ENCODE data around the gene BLACAT1.

BLACAT1 gene

GRCh38 chr1:205453466-205453865 lies 2.4 kb downstream of the BLACAT1 start:
- H3K27ac ChIP-seq (replicated peaks) = no peak overlapping the region
- DNase-seq (ENCODE audit: low read depth in 1 of 2, low spot score in 1 of 2) = no peak
- TF ChIP-seq SPI1 (IDR thresholded peaks at IDR 0.05; ENCODE audit: borderline replicate concordance, low read depth) (no peak), REST (IDR thresholded peaks at IDR 0.05; ENCODE audit: insufficient replicate concordance, low read depth) (no peak), POLR2AphosphoS5 (IDR thresholded peaks at IDR 0.05; ENCODE audit: low read depth) (no peak), CTCF (IDR thresholded peaks at IDR 0.05; ENCODE audit: insufficient read depth, low read length) (no peak)
- H3K27me3 ChIP-seq (ENCODE audit: insufficient read depth, poor library complexity, severe bottlenecking) = peaks cover 44% of the 10 kb centered on the region
- no peak overlapping the region for H3K4me3 ChIP-seq (replicated peaks; ENCODE audit: insufficient read depth, low read length)

DNA sequence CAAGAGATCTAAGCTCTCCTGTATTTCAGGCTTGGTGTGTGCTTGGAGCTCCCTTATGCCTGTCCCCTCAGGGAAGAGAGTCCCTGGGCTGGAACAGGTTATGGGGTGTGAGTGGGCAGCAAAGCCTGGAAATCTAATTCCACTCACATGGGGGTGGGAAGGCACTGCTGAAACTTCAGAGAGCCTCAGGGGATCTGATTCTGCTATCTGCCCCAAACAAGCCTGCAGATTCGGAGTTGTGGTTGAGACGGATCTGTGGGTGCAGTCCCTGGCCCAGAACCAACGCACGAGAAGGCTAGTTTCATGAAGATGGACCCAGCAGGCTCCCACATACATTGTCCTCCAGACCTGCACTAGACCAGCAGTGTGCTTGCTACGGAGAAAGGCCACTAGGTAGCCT lies 2.9 kb downstream of the BLACAT1 start:
- no peak for DNase-seq (ENCODE audit: low read depth in 1 of 2, low spot score in 1 of 2)
- TF ChIP-seq SPI1 (IDR thresholded peaks at IDR 0.05; ENCODE audit: borderline replicate concordance, low read depth) = no peak
- TF ChIP-seq CTCF (IDR thresholded peaks at IDR 0.05; ENCODE audit: insufficient read depth, low read length) = no peak
- TF ChIP-seq REST (IDR thresholded peaks at IDR 0.05; ENCODE audit: insufficient replicate concordance, low read depth) = no peak
- TF ChIP-seq GABPA (IDR thresholded peaks at IDR 0.05; ENCODE audit: low read depth) = no peak
- no peak for TF ChIP-seq POLR2AphosphoS5 (IDR thresholded peaks at IDR 0.05; ENCODE audit: low read depth)
- no peak overlapping the region for H3K27ac ChIP-seq (replicated peaks)
- H3K4me3 ChIP-seq (replicated peaks; ENCODE audit: insufficient read depth, low read length) = no peak overlapping the region
- H3K27me3 ChIP-seq (ENCODE audit: insufficient read depth, poor library complexity, severe bottlenecking) = peaks cover 41% of the 10 kb centered on the region

DNA sequence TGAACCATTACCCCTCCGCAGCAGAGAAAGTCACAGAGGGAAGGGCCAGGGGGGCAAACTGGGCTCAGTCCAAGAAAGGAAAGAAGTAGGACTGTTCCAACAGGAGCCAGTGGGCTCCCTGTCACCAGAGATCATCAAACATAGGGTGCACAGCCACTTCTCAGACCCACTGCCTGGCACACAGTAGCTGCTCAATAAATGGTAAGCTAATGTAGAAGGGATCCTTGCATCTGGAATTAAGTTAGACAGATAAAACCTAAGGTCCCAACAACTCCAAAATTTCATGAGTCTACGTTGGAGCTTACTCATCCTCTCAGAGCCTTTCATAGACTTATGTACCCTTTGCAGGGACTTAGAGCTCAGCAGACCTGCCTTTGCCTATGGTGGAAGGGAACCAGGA lies 3.5 kb downstream of the BLACAT1 start:
- DNase-seq (ENCODE audit: low read depth in 1 of 2, low spot score in 1 of 2) = no peak
- Histone ChIP-seq H3K27ac (replicated peaks) (no peak overlapping the region), H3K27me3 (ENCODE audit: insufficient read depth, poor library complexity, severe bottlenecking) (peaks cover 37% of the 10 kb centered on the region)

More for the DNA sequence above, 3.5 kb downstream of the BLACAT1 start:
- H3K4me3 ChIP-seq (replicated peaks; ENCODE audit: insufficient read depth, low read length) = no peak overlapping the region
- TF ChIP-seq GABPA (IDR thresholded peaks at IDR 0.05; ENCODE audit: low read depth) = no peak
- TF ChIP-seq POLR2AphosphoS5 (IDR thresholded peaks at IDR 0.05; ENCODE audit: low read depth) = no peak
- TF ChIP-seq REST (IDR thresholded peaks at IDR 0.05; ENCODE audit: insufficient replicate concordance, low read depth) = no peak
- TF ChIP-seq SPI1 (IDR thresholded peaks at IDR 0.05; ENCODE audit: borderline replicate concordance, low read depth) = no peak
- TF ChIP-seq CTCF (IDR thresholded peaks at IDR 0.05; ENCODE audit: insufficient read depth, low read length) = no peak

All from HL-60 (cell line).